ENCODE data around the gene CRAT. TPM values are rescaled to one million over a fixed set of nuclear protein-coding genes. Genes with fewer than 3 reads are reported as not detected.

Gene CRAT
- total and polyA plus RNA-seq, 2 experiments from 2014 or later: 40.4 to 64.6 TPM

DNA sequence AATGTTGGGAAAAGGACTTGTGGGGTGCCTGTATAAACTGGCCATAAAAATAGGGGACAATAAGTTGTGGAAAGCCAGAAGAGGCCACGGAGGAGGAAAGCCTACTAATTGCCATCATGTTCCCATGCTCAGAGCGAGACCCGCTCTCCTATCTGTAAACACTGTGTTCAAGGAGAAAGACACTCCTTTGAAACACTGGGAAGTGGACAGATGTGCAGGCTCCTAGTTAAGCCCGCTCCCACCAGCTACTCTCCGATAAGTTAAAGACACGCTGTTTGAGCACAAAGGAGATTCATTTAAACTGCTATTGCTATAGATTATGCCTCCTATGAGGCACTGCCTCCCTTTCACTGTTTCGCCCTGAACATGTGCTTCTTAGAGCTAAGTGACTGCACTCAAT is 9.3 kb downstream of the CRAT start:
- TF ChIP-seq EZH2 (IDR thresholded peaks at IDR 0.05; ENCODE audit: borderline replicate concordance) (no peak), EZH2phosphoT487 (IDR thresholded peaks at IDR 0.05; ENCODE audit: low read depth, severe bottlenecking, unreplicated experiment) (no peak)
- TF ChIP-seq, protein P1, sequence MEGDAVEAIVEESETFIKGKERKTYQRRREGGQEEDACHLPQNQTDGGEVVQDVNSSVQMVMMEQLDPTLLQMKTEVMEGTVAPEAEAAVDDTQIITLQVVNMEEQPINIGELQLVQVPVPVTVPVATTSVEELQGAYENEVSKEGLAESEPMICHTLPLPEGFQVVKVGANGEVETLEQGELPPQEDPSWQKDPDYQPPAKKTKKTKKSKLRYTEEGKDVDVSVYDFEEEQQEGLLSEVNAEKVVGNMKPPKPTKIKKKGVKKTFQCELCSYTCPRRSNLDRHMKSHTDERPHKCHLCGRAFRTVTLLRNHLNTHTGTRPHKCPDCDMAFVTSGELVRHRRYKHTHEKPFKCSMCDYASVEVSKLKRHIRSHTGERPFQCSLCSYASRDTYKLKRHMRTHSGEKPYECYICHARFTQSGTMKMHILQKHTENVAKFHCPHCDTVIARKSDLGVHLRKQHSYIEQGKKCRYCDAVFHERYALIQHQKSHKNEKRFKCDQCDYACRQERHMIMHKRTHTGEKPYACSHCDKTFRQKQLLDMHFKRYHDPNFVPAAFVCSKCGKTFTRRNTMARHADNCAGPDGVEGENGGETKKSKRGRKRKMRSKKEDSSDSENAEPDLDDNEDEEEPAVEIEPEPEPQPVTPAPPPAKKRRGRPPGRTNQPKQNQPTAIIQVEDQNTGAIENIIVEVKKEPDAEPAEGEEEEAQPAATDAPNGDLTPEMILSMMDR (IDR thresholded peaks at IDR 0.05; ENCODE audit: poor library complexity): no peak
- Histone ChIP-seq H3K27ac (no peak overlapping the region), H3K36me3 (replicated peaks; ENCODE audit: insufficient read depth, low read depth) (no peaks in the 10 kb centered on the region), H3K4me1 (ENCODE audit: insufficient read depth) (peaks cover under 1% of the 10 kb centered on the region), H3K4me2 (no peak overlapping the region), H2AFZ (no peak overlapping the region), H3K9me2 (replicated peaks; ENCODE audit: insufficient read depth) (no peaks in the 10 kb centered on the region), H3K9me3 (ENCODE audit: low read depth) (no peaks in the 10 kb centered on the region), H3K27me3 (no peaks in the 10 kb centered on the region), H3K79me2 (no peaks in the 10 kb centered on the region), H3K4me3 (no peak overlapping the region), H4K20me1 (ENCODE audit: insufficient read depth, poor library complexity, severe bottlenecking) (no peaks in the 10 kb centered on the region)
- no peak for DNase-seq (ENCODE audit: low spot score)
- 91% methylated on average over 7 of the region's 7 CpGs for WGBS (ENCODE audit: low lambda C conversion rate, missing lambda C conversion rate)

- Histone ChIP-seq H3K4me3 (no peak overlapping the region), H4K20me1 (ENCODE audit: insufficient read depth, poor library complexity, severe bottlenecking) (no peaks in the 10 kb centered on the region), H3K27me3 (no peaks in the 10 kb centered on the region), H3K4me1 (ENCODE audit: insufficient read depth) (no peaks in the 10 kb centered on the region), H3K4me2 (no peak overlapping the region), H3K27ac (no peak overlapping the region), H3K9me3 (ENCODE audit: low read depth) (no peaks in the 10 kb centered on the region), H3K9me2 (replicated peaks; ENCODE audit: insufficient read depth) (no peaks in the 10 kb centered on the region), H3K36me3 (replicated peaks; ENCODE audit: insufficient read depth, low read depth) (no peaks in the 10 kb centered on the region), H2AFZ (no peak overlapping the region), H3K79me2 (no peaks in the 10 kb centered on the region)
- 76% methylated on average over 28 of the region's 28 CpGs for WGBS (ENCODE audit: low lambda C conversion rate, missing lambda C conversion rate)
- DNase-seq (ENCODE audit: low spot score): no peak
- TF ChIP-seq, protein P1 (IDR thresholded peaks at IDR 0.05; ENCODE audit: poor library complexity): no peak
- TF ChIP-seq EZH2phosphoT487 (IDR thresholded peaks at IDR 0.05; ENCODE audit: low read depth, severe bottlenecking, unreplicated experiment): no peak
- TF ChIP-seq EZH2 (IDR thresholded peaks at IDR 0.05; ENCODE audit: borderline replicate concordance): no peak
Measured at GRCh38 chr9:129100383-129101169, 10.0 kb downstream of the CRAT start.

DNA sequence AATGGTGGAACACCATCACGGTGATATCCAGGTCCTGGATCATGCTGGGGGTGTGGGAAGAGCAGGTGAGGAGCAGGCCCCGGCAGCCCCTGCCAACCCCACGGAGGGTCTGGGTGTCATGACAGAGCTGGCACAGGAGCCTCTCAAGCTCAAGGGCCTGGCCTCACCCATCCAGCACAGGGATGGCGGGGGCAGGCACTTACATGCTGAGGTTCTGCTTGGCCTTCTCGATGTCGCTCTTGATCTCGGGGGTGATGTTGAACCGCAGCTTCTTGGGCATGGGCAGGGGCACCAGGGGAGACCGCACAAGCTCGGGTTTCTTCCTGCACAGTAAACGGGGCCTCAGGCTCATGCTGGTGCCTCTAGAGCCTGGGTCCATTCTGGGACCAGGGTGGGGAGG is 12.3 kb downstream of the CRAT start:
- no peaks in the 10 kb centered on the region for H3K79me2 ChIP-seq
- H3K9me3 ChIP-seq (ENCODE audit: low read depth): no peaks in the 10 kb centered on the region
- H3K27me3 ChIP-seq: no peaks in the 10 kb centered on the region
- H3K9me2 ChIP-seq (replicated peaks; ENCODE audit: insufficient read depth): no peaks in the 10 kb centered on the region
- no peak overlapping the region for H3K4me2 ChIP-seq
- no peaks in the 10 kb centered on the region for H3K36me3 ChIP-seq (replicated peaks; ENCODE audit: insufficient read depth, low read depth)
- no peak overlapping the region for H3K27ac ChIP-seq
- H4K20me1 ChIP-seq (ENCODE audit: insufficient read depth, poor library complexity, severe bottlenecking): no peaks in the 10 kb centered on the region
- H2AFZ ChIP-seq: no peak overlapping the region
- 94% methylated on average over 11 of the region's 11 CpGs for WGBS (ENCODE audit: low lambda C conversion rate, missing lambda C conversion rate)
- H3K4me3 ChIP-seq: no peak overlapping the region
- H3K4me1 ChIP-seq (ENCODE audit: insufficient read depth): no peaks in the 10 kb centered on the region
- TF ChIP-seq, protein P1 (IDR thresholded peaks at IDR 0.05; ENCODE audit: poor library complexity): no peak
- TF ChIP-seq EZH2phosphoT487 (IDR thresholded peaks at IDR 0.05; ENCODE audit: low read depth, severe bottlenecking, unreplicated experiment) (no peak), EZH2 (IDR thresholded peaks at IDR 0.05; ENCODE audit: borderline replicate concordance) (no peak)
- no peak for DNase-seq (ENCODE audit: low spot score)

Measured in hepatocyte (in vitro differentiated cells).